ENCODE results near the gene SPACDR. TPM values are rescaled to one million over a fixed set of nuclear protein-coding genes. Genes with fewer than 3 reads are reported as not detected.
A peak's percentile ranks its signal among the peaks of the same experiment; 100 is the strongest.

The SPACDR gene
- total RNA-seq, 4 donors from 2014 or later: 0.53 TPM; not detected in 3

- no peak overlapping the region for H3K27ac ChIP-seq
- no peak overlapping the region for H3K4me3 ChIP-seq
- WGBS: 86% methylated on average over 4 of the region's 4 CpGs
- no peaks in the 10 kb centered on the region for H3K27me3 ChIP-seq
- peaks cover 19% of the 10 kb centered on the region for H3K36me3 ChIP-seq
- TF ChIP-seq, protein P1, sequence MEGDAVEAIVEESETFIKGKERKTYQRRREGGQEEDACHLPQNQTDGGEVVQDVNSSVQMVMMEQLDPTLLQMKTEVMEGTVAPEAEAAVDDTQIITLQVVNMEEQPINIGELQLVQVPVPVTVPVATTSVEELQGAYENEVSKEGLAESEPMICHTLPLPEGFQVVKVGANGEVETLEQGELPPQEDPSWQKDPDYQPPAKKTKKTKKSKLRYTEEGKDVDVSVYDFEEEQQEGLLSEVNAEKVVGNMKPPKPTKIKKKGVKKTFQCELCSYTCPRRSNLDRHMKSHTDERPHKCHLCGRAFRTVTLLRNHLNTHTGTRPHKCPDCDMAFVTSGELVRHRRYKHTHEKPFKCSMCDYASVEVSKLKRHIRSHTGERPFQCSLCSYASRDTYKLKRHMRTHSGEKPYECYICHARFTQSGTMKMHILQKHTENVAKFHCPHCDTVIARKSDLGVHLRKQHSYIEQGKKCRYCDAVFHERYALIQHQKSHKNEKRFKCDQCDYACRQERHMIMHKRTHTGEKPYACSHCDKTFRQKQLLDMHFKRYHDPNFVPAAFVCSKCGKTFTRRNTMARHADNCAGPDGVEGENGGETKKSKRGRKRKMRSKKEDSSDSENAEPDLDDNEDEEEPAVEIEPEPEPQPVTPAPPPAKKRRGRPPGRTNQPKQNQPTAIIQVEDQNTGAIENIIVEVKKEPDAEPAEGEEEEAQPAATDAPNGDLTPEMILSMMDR (IDR thresholded peaks at IDR 0.05): no peak
- TF ChIP-seq EP300 (IDR thresholded peaks at IDR 0.05) (no peak), POLR2AphosphoS5 (IDR thresholded peaks at IDR 0.05) (no peak), POLR2A (IDR thresholded peaks at IDR 0.05) (no peak)
- H3K9me3 ChIP-seq: no peaks in the 10 kb centered on the region
- H3K4me1 ChIP-seq: peaks cover 54% of the 10 kb centered on the region
- DNase-seq (ENCODE audit: low spot score in 2 of 2): no peak
Measured at GRCh38 chr7:100433276-100433591, 30.8 kb downstream of the SPACDR start.

GRCh38 chr7:100432621-100433275 lies 31.3 kb downstream of the SPACDR start:
- Histone ChIP-seq H3K27ac (peak overlapping the region; percentile 6), H3K4me3 (no peak overlapping the region), H3K27me3 (no peaks in the 10 kb centered on the region), H3K9me3 (no peaks in the 10 kb centered on the region), H3K4me1 (peaks cover 58% of the 10 kb centered on the region), H3K36me3 (peaks cover 19% of the 10 kb centered on the region)
- 76% methylated on average over 21 of the region's 21 CpGs for WGBS
- DNase-seq (ENCODE audit: low spot score in 2 of 2): no peak
- TF ChIP-seq, protein P1 (IDR thresholded peaks at IDR 0.05): no peak
- TF ChIP-seq EP300 (IDR thresholded peaks at IDR 0.05) (no peak), POLR2A (IDR thresholded peaks at IDR 0.05) (no peak), POLR2AphosphoS5 (IDR thresholded peaks at IDR 0.05) (no peak)

DNA sequence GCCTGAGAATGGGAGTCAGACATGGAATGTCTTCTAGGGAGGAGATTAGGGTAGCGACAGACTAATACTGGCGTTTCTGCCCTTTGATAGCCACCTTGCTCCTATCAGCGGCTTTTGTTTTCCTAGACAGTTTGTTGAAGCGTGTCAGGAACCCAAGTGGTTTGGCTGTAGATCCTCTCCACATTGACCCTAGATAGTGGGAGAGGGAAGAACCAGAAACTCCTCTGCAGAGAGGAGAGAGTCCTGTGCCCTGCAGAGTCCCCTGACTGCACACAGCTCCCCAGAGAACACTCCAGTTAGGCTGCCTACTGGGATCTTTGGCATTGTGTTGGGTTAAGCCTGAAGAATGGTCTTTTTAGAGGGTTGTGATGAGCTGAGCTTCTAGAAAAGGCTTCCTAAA lies 32.0 kb downstream of the SPACDR start:
- DNase-seq (ENCODE audit: low spot score in 2 of 2): no peak
- TF ChIP-seq, protein P1 (IDR thresholded peaks at IDR 0.05): no peak
- TF ChIP-seq EP300 (IDR thresholded peaks at IDR 0.05): no peak
- TF ChIP-seq POLR2AphosphoS5 (IDR thresholded peaks at IDR 0.05): no peak
- TF ChIP-seq POLR2A (IDR thresholded peaks at IDR 0.05): no peak
- WGBS: 90% methylated on average over 4 of the region's 4 CpGs
- H3K36me3 ChIP-seq: peaks cover 19% of the 10 kb centered on the region
- no peaks in the 10 kb centered on the region for H3K9me3 ChIP-seq
- H3K4me3 ChIP-seq: no peak overlapping the region
- H3K27ac ChIP-seq: peak overlapping the region; percentile 6
- H3K4me1 ChIP-seq: peaks cover 59% of the 10 kb centered on the region
- no peaks in the 10 kb centered on the region for H3K27me3 ChIP-seq

DNA sequence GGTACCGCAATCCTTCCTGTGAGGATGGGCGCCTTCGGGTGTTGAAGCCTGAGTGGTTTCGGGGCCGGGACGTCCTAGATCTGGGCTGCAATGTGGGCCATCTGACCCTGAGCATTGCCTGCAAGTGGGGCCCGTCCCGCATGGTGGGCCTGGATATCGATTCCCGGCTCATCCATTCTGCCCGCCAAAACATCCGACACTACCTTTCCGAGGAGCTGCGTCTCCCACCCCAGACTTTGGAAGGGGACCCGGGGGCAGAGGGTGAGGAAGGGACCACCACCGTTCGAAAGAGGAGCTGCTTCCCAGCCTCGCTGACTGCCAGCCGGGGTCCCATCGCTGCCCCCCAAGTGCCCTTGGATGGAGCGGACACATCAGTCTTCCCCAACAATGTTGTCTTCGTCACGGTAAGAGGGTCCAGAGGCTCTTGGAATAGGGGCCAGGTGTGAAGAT lies 32.7 kb downstream of the SPACDR start:
- peaks cover 19% of the 10 kb centered on the region for H3K36me3 ChIP-seq
- TF ChIP-seq POLR2A (IDR thresholded peaks at IDR 0.05): no peak
- TF ChIP-seq, protein P1 (IDR thresholded peaks at IDR 0.05): no peak
- TF ChIP-seq EP300 (IDR thresholded peaks at IDR 0.05): no peak
- TF ChIP-seq POLR2AphosphoS5 (IDR thresholded peaks at IDR 0.05): no peak
- H3K27me3 ChIP-seq: no peaks in the 10 kb centered on the region
- DNase-seq (ENCODE audit: low spot score in 2 of 2): no peak
- H3K27ac ChIP-seq: no peak overlapping the region
- peaks cover 55% of the 10 kb centered on the region for H3K4me1 ChIP-seq
- WGBS: 87% methylated on average over 16 of the region's 23 CpGs
- no peaks in the 10 kb centered on the region for H3K9me3 ChIP-seq
- peak overlapping the region; percentile 96 for H3K4me3 ChIP-seq

DNA sequence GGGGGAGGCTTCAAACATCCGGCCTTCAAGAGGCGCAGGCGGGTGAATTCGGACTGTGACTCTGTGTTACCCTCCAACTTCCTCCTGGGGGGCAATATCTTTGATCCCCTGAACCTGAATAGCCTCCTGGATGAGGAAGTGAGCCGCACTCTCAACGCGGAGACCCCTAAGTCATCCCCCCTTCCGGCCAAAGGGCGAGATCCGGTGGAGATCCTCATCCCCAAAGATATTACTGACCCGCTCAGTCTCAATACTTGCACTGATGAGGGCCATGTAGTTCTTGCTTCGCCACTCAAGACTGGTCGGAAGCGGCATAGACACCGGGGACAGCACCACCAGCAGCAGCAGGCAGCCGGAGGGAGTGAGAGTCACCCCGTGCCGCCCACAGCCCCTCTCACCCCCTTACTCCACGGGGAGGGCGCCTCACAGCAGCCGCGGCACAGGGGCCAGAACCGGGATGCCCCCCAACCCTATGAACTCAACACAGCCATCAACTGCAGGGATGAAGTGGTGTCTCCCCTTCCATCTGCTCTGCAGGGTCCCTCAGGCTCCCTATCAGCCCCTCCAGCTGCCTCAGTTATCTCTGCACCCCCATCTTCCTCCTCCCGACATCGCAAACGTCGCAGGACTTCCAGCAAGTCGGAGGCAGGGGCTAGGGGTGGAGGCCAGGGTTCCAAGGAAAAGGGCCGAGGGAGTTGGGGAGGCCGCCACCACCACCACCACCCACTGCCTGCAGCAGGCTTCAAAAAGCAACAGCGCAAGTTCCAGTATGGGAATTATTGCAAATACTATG lies 33.4 kb downstream of the SPACDR start:
- WGBS: 34% methylated on average over 20 of the region's 31 CpGs

More for the DNA sequence above, 33.4 kb downstream of the SPACDR start:
- H3K36me3 ChIP-seq: peaks cover 19% of the 10 kb centered on the region
- peaks cover 55% of the 10 kb centered on the region for H3K4me1 ChIP-seq
- H3K9me3 ChIP-seq: no peaks in the 10 kb centered on the region
- no peaks in the 10 kb centered on the region for H3K27me3 ChIP-seq
- TF ChIP-seq POLR2A (IDR thresholded peaks at IDR 0.05) (no peak), POLR2AphosphoS5 (IDR thresholded peaks at IDR 0.05) (no peak), EP300 (IDR thresholded peaks at IDR 0.05) (no peak)
- TF ChIP-seq, protein P1 (IDR thresholded peaks at IDR 0.05): no peak
- peak overlapping the region; percentile 97 for H3K27ac ChIP-seq
- DNase-seq (ENCODE audit: low spot score in 2 of 2): peak in 1 of 2 donors; percentile 73
- H3K4me3 ChIP-seq: peak overlapping the region; percentile 96

All from suprapubic skin (tissue), 4 donors.